IMR-90 (cell line): ENCODE measurements around the gene ZNF57. TPM values are rescaled to one million over a fixed set of nuclear protein-coding genes. Genes with fewer than 3 reads are reported as not detected.

Experiments used
- ATAC-seq: fragments of 200-7000 bp; cut with Tn5 transposase; 2 replicates; pipeline ENCODE4 v1.9.1; 2020; ENCODE audit warnings: low read depth, mild to moderate bottlenecking, moderate library complexity
- BruUV-seq: library from RNA; stranded (reverse); fragments of 400-500 nt; replicated peaks from 2 replicates; lab custom pipeline; 2021; lab: Mats Ljungman, UMichigan
- CTCF ChIA-PET: fragments of 300-600 bp; formaldehyde crosslinking; extraction: SDS; loops from one replicate; lab custom pipeline; 2021; ENCODE audit warnings: antibody characterized with exemption; lab: Yijun Ruan, JAX
- POLR2A ChIA-PET: fragments of 300-600 bp; sonication (Branson Sonifier 250); formaldehyde crosslinking; loops from one replicate; lab custom pipeline; 2022; ENCODE audit warnings: antibody characterized with exemption; ENCODE audit not compliant: unreplicated experiment; lab: Charles Lee
- DNase-seq: peaks from one replicate; pipeline ENCODE4 v3.0.0; 2013
- H2AFZ ChIP-seq: replicated peaks from 2 replicates; pipeline ENCODE3; 2013; ENCODE audit warnings: low read length, mild to moderate bottlenecking; ENCODE audit not compliant: poor library complexity
- H2AK5ac ChIP-seq: 2 replicates; pipeline ENCODE4 v1.6.1; 2013; ENCODE audit warnings: low read depth, low read length, inconsistent platforms
- H2AK9ac ChIP-seq: replicated peaks from 2 replicates; pipeline ENCODE3; 2013; ENCODE audit warnings: mild to moderate bottlenecking, low read depth, low read length, moderate library complexity; ENCODE audit not compliant: poor library complexity
- H2BK120ac ChIP-seq: 2 replicates; pipeline ENCODE4 v1.6.1; 2013; ENCODE audit warnings: low read depth, low read length, inconsistent platforms
- H2BK15ac ChIP-seq: 3 replicates; pipeline ENCODE4 v1.6.1; 2013; ENCODE audit warnings: low read depth, low read length, inconsistent platforms
- H2BK20ac ChIP-seq: 2 replicates; pipeline ENCODE4 v1.6.1; 2013; ENCODE audit warnings: low read depth, mild to moderate bottlenecking, inconsistent platforms, low read length, moderate library complexity
- H2BK5ac ChIP-seq: 2 replicates; pipeline ENCODE4 v1.6.1; 2013; ENCODE audit warnings: mild to moderate bottlenecking, low read depth, low read length, inconsistent platforms; ENCODE audit not compliant: poor library complexity, severe bottlenecking
- H3K14ac ChIP-seq: replicated peaks from 2 replicates; pipeline ENCODE4 v1.6.1; 2013; ENCODE audit warnings: low read depth, low read length, inconsistent platforms
- H3K18ac ChIP-seq: 2 replicates; pipeline ENCODE4 v1.6.1; 2013; ENCODE audit warnings: low read depth, low read length, control low read depth
- H3K23ac ChIP-seq: 2 replicates; pipeline ENCODE4 v1.6.1; 2013; ENCODE audit warnings: low read depth, low read length, inconsistent platforms
- H3K27ac ChIP-seq: 2 replicates; pipeline ENCODE4 v1.5.1; 2013; ENCODE audit warnings: mild to moderate bottlenecking, control low read depth, low read length; ENCODE audit not compliant: insufficient read depth
- H3K27me3 ChIP-seq: 2 replicates; pipeline ENCODE4 v1.6.1; 2013; ENCODE audit warnings: low read length; ENCODE audit not compliant: control insufficient read depth, insufficient read depth
- H3K36me3 ChIP-seq: 2 replicates; pipeline ENCODE4 v1.6.1; 2013; ENCODE audit warnings: low read length, mixed read lengths; ENCODE audit not compliant: control insufficient read depth, insufficient read depth
- H3K4ac ChIP-seq: 2 replicates; pipeline ENCODE4 v1.6.1; 2013; ENCODE audit warnings: low read depth, low read length, inconsistent platforms
- H3K4me1 ChIP-seq: 2 replicates; pipeline ENCODE4 v1.6.1; 2013; ENCODE audit warnings: low read length, mixed read lengths; ENCODE audit not compliant: control insufficient read depth, insufficient read depth
- H3K4me2 ChIP-seq: 2 replicates; pipeline ENCODE4 v1.6.1; 2013; ENCODE audit warnings: low read depth, mild to moderate bottlenecking, control low read depth, low read length, moderate library complexity
- H3K4me3 ChIP-seq: 2 replicates; pipeline ENCODE4 v1.5.1; 2013; ENCODE audit warnings: low read depth, mild to moderate bottlenecking, control low read depth, low read length, moderate library complexity; ENCODE audit not compliant: insufficient read depth
- H3K56ac ChIP-seq: 2 replicates; pipeline ENCODE4 v1.6.1; 2013; ENCODE audit warnings: low read length, inconsistent platforms; ENCODE audit not compliant: insufficient read depth; ENCODE audit errors: extremely low read depth
- H3K79me1 ChIP-seq, 2 experiments: 2 replicates each; pipeline ENCODE4 v1.6.1; 2013; ENCODE audit warnings: low read length in 2 of 2, inconsistent platforms in 1 of 2, low read depth in 1 of 2
- H3K9ac ChIP-seq: 2 replicates; pipeline ENCODE4 v1.6.1; 2013; ENCODE audit warnings: low read depth, low read length, control low read depth
- H3K9me1 ChIP-seq: 2 replicates; pipeline ENCODE4 v1.6.1; 2013; ENCODE audit warnings: low read length, inconsistent platforms; ENCODE audit not compliant: insufficient read depth
- H3K9me3 ChIP-seq: 2 replicates; pipeline ENCODE4 v1.6.1; 2013; ENCODE audit warnings: low read length; ENCODE audit not compliant: control insufficient read depth, insufficient read depth
- H4K20me1 ChIP-seq: 2 replicates; pipeline ENCODE4 v1.6.1; 2013; ENCODE audit warnings: low read length, inconsistent platforms; ENCODE audit not compliant: insufficient read depth
- H4K5ac ChIP-seq: 2 replicates; pipeline ENCODE4 v1.6.1; 2013; ENCODE audit warnings: mild to moderate bottlenecking, low read depth, low read length, control low read depth
- H4K8ac ChIP-seq, 2 experiments: 2 replicates each; pipeline ENCODE4 v1.6.1; 2013; ENCODE audit warnings: low read depth in 2 of 2, low read length in 2 of 2, control low read depth in 1 of 2, inconsistent platforms in 1 of 2
- H4K91ac ChIP-seq: 2 replicates; pipeline ENCODE4 v1.6.1; 2013; ENCODE audit warnings: low read depth, low read length, inconsistent platforms; ENCODE audit not compliant: insufficient read depth
- CHD1 ChIP-seq: IDR thresholded peaks from 2 replicates; pipeline ENCODE4 v1.6.1; 2012; ENCODE audit warnings: low read depth, low read length, improper control_type of control experiment
- MXI1 ChIP-seq: IDR thresholded peaks from 2 replicates; pipeline ENCODE4 v1.6.1; 2012; ENCODE audit warnings: low read depth, mild to moderate bottlenecking, low read length, moderate library complexity, borderline replicate concordance
- POLR2A ChIP-seq: IDR thresholded peaks from 2 replicates; pipeline ENCODE4 v1.6.1; 2012; ENCODE audit warnings: mild to moderate bottlenecking, low read depth, low read length
- RCOR1 ChIP-seq: IDR thresholded peaks from 2 replicates; pipeline ENCODE4 v1.6.1; 2012; ENCODE audit warnings: mild to moderate bottlenecking, low read length, improper control_type of control experiment; ENCODE audit not compliant: insufficient replicate concordance
- SMC3 ChIP-seq: fragments of 150-350 bp; IDR thresholded peaks from 2 replicates; pipeline ENCODE4 v1.6.1; 2016; ENCODE audit warnings: low read depth, mild to moderate bottlenecking, antibody characterized with exemption, low read length, moderate library complexity
- WGBS, 2 experiments: methylation state at CpG; one replicate each; pipeline versions ENCODE4 v1.1.5 to v1.1.7; 2013; ENCODE audit warnings: missing lambda C conversion rate in 2 of 2; ENCODE audit not compliant: insufficient read length in 1 of 2; ENCODE audit errors: extremely low coverage in 2 of 2; 5-methylcytosine and 5-hydroxymethylcytosine counted together
- dilution Hi-C: fragments of 300-500 bp; cut with HindIII; formaldehyde crosslinking; loops from one replicate; pipeline ENCODE4 v1.14.3; 2018; ENCODE audit warnings: low sequenced_read_pairs; ENCODE audit not compliant: unreplicated experiment
- in situ Hi-C: fragments of 300-500 bp; cut with MboI; formaldehyde crosslinking; loops from 3 replicates; pipeline ENCODE4 v1.14.3; 2019; ENCODE audit warnings: low sequenced_read_pairs, inconsistent platforms, mixed read lengths
- intact Hi-C: fragments of 100-400 bp; cut with micrococcal nuclease; formaldehyde crosslinking; loops from 2 replicates; pipeline ENCODE4 v1.10.0; 2022
- polyA plus RNA-seq, 3 experiments: library from polyadenylated mRNA; depleted of rRNA; stranded (reverse); fragments of >200 nt; gene quantifications; 2 replicates each; pipeline ENCODE4 v1.2.3, GENCODE V29; 2012; ENCODE audit warnings: low replicate concordance in 1 of 3
- total RNA-seq: library from RNA; depleted of rRNA; stranded (reverse); fragments of >200 nt; gene quantifications from 2 replicates; pipeline ENCODE4 v1.2.3, GENCODE V29; 2012
- TF ChIP-seq, protein P1 (sequence below): conservative IDR thresholded peaks from 2 replicates; pipeline ENCODE4 v1.5.1; 2012; ENCODE audit warnings: mild to moderate bottlenecking, low read depth, low read length, improper control_type of control experiment
- TF ChIP-seq, protein P2 (sequence below): fragments of 150-350 bp; IDR thresholded peaks from 2 replicates; pipeline ENCODE4 v1.6.1; 2016; ENCODE audit warnings: low read depth, mild to moderate bottlenecking, low read length, moderate library complexity, borderline replicate concordance
- TF ChIP-seq, protein P3 (sequence below): fragments of 150-350 bp; IDR thresholded peaks from 2 replicates; pipeline ENCODE4 v1.6.1; 2017; ENCODE audit warnings: mild to moderate bottlenecking, antibody characterized with exemption, low read length, low read depth

The ZNF57 gene
- total and polyA plus RNA-seq, 2 of the 4 experiments (the other 2 are of a cell fraction), result 2.2 to 8.6 TPM

DNA sequence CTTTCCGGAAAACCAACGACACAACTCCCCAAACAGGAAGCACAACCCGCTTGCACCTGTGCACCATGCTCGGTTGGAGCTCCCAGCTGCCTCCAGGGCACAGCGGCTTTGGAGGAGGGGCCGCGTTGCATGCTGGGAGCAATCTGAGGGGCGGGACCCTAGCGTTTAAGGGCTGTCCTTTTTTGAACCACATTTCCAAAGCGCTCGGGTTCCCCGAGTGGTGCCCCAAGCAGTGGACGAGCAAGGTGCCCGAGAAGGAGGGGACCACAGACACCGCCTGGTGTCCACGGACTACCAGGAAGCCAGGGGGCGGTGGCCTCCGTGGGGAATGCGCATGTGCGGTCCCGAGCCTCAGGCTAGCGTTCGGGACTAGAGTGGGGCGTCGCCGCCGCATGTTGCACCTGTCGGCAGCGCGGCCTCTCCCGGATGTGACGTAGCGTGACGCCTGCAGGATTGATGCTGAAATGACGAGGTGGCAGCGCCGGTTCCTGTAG, 11.9 kb upstream of the ZNF57 start:
- WGBS, 2 experiments, result 82% methylated on average over 19 of the region's 37 CpGs; no CpG with 5 or more reads in 1 of the 2 experiments
- Histone ChIP-seq H3K56ac (no peak overlapping the region), H3K36me3 (no peaks in the 10 kb centered on the region), H2BK20ac (no peak overlapping the region), H3K9ac (no peak overlapping the region), H3K18ac (no peak overlapping the region), H3K79me1 (no peaks in the 10 kb centered on the region), H3K4me1 (no peaks in the 10 kb centered on the region), H3K4ac (no peak overlapping the region), H4K91ac (no peak overlapping the region), H3K9me1 (no peaks in the 10 kb centered on the region), H3K23ac (no peak overlapping the region), H2AK5ac (no peak overlapping the region), H3K14ac (no peak overlapping the region), H3K4me2 (no peak overlapping the region), H2BK120ac (no peak overlapping the region), H2BK15ac (no peak overlapping the region), H3K27me3 (0 out of 2 replicates have a peak, but pooled peaks cover 2% of the 10 kb centered on the region), H2AFZ (peak overlapping the region; percentile 21), H4K5ac (no peak overlapping the region), H4K8ac (no peak overlapping the region), H2BK5ac (no peak overlapping the region), H4K20me1 (no peaks in the 10 kb centered on the region), H3K27ac (no peak overlapping the region), H3K9me3 (no peaks in the 10 kb centered on the region), H3K4me3 (no peak overlapping the region), H2AK9ac (no peak overlapping the region)
- CTCF ChIA-PET, result interaction anchor here (1.3 to 1.7 kb wide), 2 partner anchors 12 to 62 kb away, joined by 9 to 10 read pairs; partner anchors contain the start of gene ZNF57
- no TSS peak for BruUV-seq
- DNase-seq (no peak), ATAC-seq (no peak)
- POLR2A ChIA-PET, result no interaction called here
- TF ChIP-seq MXI1, result no peak
- TF ChIP-seq, protein P1, sequence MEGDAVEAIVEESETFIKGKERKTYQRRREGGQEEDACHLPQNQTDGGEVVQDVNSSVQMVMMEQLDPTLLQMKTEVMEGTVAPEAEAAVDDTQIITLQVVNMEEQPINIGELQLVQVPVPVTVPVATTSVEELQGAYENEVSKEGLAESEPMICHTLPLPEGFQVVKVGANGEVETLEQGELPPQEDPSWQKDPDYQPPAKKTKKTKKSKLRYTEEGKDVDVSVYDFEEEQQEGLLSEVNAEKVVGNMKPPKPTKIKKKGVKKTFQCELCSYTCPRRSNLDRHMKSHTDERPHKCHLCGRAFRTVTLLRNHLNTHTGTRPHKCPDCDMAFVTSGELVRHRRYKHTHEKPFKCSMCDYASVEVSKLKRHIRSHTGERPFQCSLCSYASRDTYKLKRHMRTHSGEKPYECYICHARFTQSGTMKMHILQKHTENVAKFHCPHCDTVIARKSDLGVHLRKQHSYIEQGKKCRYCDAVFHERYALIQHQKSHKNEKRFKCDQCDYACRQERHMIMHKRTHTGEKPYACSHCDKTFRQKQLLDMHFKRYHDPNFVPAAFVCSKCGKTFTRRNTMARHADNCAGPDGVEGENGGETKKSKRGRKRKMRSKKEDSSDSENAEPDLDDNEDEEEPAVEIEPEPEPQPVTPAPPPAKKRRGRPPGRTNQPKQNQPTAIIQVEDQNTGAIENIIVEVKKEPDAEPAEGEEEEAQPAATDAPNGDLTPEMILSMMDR, result no peak
- no peak for TF ChIP-seq POLR2A
- TF ChIP-seq, protein P2, sequence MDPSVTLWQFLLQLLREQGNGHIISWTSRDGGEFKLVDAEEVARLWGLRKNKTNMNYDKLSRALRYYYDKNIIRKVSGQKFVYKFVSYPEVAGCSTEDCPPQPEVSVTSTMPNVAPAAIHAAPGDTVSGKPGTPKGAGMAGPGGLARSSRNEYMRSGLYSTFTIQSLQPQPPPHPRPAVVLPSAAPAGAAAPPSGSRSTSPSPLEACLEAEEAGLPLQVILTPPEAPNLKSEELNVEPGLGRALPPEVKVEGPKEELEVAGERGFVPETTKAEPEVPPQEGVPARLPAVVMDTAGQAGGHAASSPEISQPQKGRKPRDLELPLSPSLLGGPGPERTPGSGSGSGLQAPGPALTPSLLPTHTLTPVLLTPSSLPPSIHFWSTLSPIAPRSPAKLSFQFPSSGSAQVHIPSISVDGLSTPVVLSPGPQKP, result no peak
- TF ChIP-seq RCOR1, result no peak
- no peak for TF ChIP-seq CHD1
- TF ChIP-seq, protein P3, sequence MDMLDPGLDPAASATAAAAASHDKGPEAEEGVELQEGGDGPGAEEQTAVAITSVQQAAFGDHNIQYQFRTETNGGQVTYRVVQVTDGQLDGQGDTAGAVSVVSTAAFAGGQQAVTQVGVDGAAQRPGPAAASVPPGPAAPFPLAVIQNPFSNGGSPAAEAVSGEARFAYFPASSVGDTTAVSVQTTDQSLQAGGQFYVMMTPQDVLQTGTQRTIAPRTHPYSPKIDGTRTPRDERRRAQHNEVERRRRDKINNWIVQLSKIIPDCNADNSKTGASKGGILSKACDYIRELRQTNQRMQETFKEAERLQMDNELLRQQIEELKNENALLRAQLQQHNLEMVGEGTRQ, result no peak
- no peak for TF ChIP-seq SMC3
- dilution Hi-C loops, result no loop called here
- in situ Hi-C loops, result no loop called here
- intact Hi-C loops, result no loop called here
